Stimulated activated naive CD8-positive, alpha-beta T cell treated with anti-CD3 and anti-CD28 coated beads, Interleukin-15, Interleukin-2, amounts not matched to agents 100 ng/mL and 50 ng/mL, for 24 hours (primary cell): ENCODE results near the gene CACNA2D1.

ENCODE experiments used
- H3K27ac Mint-ChIP-seq: one replicate; pipeline ENCODE4 v1.8.0; 2021; ENCODE audit warnings: mild to moderate bottlenecking, mixed read lengths
- H3K27me3 Mint-ChIP-seq: one replicate; pipeline ENCODE4 v1.8.0; 2021; ENCODE audit warnings: mixed read lengths
- H3K36me3 Mint-ChIP-seq: one replicate; pipeline ENCODE4 v1.8.0; 2021; ENCODE audit warnings: low read depth, mixed read lengths
- H3K4me1 Mint-ChIP-seq: one replicate; pipeline ENCODE4 v1.8.0; 2021; ENCODE audit warnings: low read depth, mixed read lengths
- H3K4me3 Mint-ChIP-seq: one replicate; pipeline ENCODE4 v1.8.0; 2021; ENCODE audit warnings: mild to moderate bottlenecking, mixed read lengths
- H3K9me3 Mint-ChIP-seq: one replicate; pipeline ENCODE4 v1.8.0; 2021; ENCODE audit warnings: mixed read lengths

The CACNA2D1 gene

GRCh38 chr7:82419200-82419599, 24.4 kb downstream of the CACNA2D1 start:
- no peaks in the 10 kb centered on the region for H3K9me3 Mint-ChIP-seq
- H3K4me3 Mint-ChIP-seq = no peak overlapping the region
- no peaks in the 10 kb centered on the region for H3K36me3 Mint-ChIP-seq
- peaks cover 4% of the 10 kb centered on the region for H3K27me3 Mint-ChIP-seq
- no peak overlapping the region for H3K27ac Mint-ChIP-seq
- H3K4me1 Mint-ChIP-seq = no peaks in the 10 kb centered on the region

DNA sequence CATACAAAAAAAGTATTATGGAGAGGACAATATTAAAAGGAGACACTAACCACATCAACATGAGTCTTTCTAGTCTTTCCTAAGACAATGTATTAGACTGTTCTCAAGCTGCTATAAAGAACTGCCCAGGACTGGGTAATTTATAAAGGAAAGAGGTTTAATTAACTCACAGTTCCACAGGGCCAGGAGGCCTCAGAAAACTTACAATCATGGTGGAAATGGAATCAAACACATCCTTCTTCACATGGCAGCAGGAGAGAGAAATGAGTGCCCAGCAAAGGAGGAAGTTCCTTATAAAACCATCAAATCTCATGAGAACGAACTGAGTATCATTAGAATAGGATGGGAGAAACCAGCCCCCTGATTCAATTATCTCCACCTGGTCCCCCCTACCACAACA, 25.7 kb downstream of the CACNA2D1 start:
- H3K27ac Mint-ChIP-seq = no peak overlapping the region
- no peaks in the 10 kb centered on the region for H3K4me1 Mint-ChIP-seq
- no peak overlapping the region for H3K4me3 Mint-ChIP-seq
- peaks cover 2% of the 10 kb centered on the region for H3K27me3 Mint-ChIP-seq
- H3K36me3 Mint-ChIP-seq = no peaks in the 10 kb centered on the region
- no peaks in the 10 kb centered on the region for H3K9me3 Mint-ChIP-seq

DNA sequence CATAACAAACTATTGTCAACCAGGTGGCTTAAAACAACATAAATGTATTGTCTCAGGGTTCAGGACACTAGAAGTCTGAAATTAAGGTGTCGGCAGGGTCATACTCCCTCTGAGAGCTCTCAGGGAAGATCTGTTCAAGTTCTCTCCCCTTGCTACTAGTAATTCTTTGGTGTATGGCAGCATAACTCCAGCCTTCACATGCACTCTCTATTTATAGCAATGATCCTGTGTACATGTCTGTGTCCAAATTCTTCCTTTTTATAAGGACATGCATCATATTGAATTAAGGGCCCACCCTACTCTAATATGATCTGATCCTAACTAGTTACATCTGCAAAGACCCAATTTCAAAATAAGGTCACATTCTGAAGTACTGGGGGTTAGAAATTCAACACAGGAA, 27.2 kb downstream of the CACNA2D1 start:
- Mint-ChIP-seq H3K36me3 (no peaks in the 10 kb centered on the region), H3K27ac (no peak overlapping the region), H3K4me1 (no peaks in the 10 kb centered on the region), H3K27me3 (no peaks in the 10 kb centered on the region), H3K9me3 (no peaks in the 10 kb centered on the region), H3K4me3 (no peak overlapping the region)

DNA sequence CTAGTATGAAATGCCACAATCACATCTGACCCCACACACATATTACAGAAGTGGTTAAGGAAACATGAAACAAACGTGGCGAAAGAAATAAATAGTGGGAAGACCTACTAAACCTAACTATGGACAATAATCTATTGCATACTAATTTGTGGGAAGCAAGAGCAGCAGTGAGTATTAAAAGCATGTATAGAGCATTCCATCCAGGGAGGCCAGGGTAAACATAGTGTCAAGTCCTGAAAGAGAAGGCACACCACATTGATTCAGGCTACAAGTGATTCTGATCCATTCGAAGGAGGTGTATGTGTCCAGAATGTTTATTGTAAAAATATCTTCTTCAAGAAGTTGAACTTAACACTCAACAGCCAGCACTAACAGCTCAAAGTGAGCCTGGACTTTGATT, 29.2 kb downstream of the CACNA2D1 start:
- Mint-ChIP-seq H3K4me1 (no peaks in the 10 kb centered on the region), H3K27me3 (no peaks in the 10 kb centered on the region)

GRCh38 chr7:82413237-82413636, 30.3 kb downstream of the CACNA2D1 start:
- Mint-ChIP-seq H3K9me3 (no peaks in the 10 kb centered on the region), H3K27me3 (no peaks in the 10 kb centered on the region), H3K4me3 (no peak overlapping the region), H3K4me1 (no peaks in the 10 kb centered on the region), H3K36me3 (no peaks in the 10 kb centered on the region), H3K27ac (no peak overlapping the region)

More for the DNA sequence above, 29.2 kb downstream of the CACNA2D1 start:
- H3K27ac Mint-ChIP-seq = no peak overlapping the region
- no peaks in the 10 kb centered on the region for H3K9me3 Mint-ChIP-seq
- no peak overlapping the region for H3K4me3 Mint-ChIP-seq
- no peaks in the 10 kb centered on the region for H3K36me3 Mint-ChIP-seq

GRCh38 chr7:82411732-82412131, 31.8 kb downstream of the CACNA2D1 start:
- no peaks in the 10 kb centered on the region for H3K4me1 Mint-ChIP-seq
- H3K36me3 Mint-ChIP-seq = no peaks in the 10 kb centered on the region
- H3K4me3 Mint-ChIP-seq = no peak overlapping the region
- H3K27me3 Mint-ChIP-seq = no peaks in the 10 kb centered on the region
- H3K27ac Mint-ChIP-seq = no peak overlapping the region
- no peaks in the 10 kb centered on the region for H3K9me3 Mint-ChIP-seq

GRCh38 chr7:82410461-82410860, 33.1 kb downstream of the CACNA2D1 start:
- H3K4me1 Mint-ChIP-seq = no peaks in the 10 kb centered on the region
- no peaks in the 10 kb centered on the region for H3K36me3 Mint-ChIP-seq
- no peaks in the 10 kb centered on the region for H3K9me3 Mint-ChIP-seq
- no peak overlapping the region for H3K4me3 Mint-ChIP-seq
- no peaks in the 10 kb centered on the region for H3K27me3 Mint-ChIP-seq
- H3K27ac Mint-ChIP-seq = no peak overlapping the region

DNA sequence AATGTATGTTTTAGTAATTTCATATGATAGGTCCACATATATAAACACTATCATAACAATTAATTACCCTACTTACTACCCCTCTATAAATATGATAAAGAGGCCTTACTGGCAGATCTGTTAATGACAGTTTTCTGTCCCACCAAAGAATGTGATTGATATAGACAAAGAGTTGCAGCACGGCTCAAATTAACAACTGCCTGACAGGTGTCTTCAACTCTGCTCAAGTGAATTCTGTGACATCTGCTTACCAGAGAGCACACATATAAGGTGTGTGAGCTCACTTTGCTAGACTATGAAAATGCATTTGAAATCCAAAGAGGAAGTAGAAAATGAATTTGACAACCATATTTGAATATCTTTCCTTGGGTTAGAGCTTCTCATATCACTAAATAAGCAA, 36.6 kb downstream of the CACNA2D1 start:
- no peaks in the 10 kb centered on the region for H3K4me1 Mint-ChIP-seq
- H3K4me3 Mint-ChIP-seq = no peak overlapping the region
- H3K9me3 Mint-ChIP-seq = no peaks in the 10 kb centered on the region
- no peaks in the 10 kb centered on the region for H3K27me3 Mint-ChIP-seq
- no peak overlapping the region for H3K27ac Mint-ChIP-seq
- no peaks in the 10 kb centered on the region for H3K36me3 Mint-ChIP-seq

DNA sequence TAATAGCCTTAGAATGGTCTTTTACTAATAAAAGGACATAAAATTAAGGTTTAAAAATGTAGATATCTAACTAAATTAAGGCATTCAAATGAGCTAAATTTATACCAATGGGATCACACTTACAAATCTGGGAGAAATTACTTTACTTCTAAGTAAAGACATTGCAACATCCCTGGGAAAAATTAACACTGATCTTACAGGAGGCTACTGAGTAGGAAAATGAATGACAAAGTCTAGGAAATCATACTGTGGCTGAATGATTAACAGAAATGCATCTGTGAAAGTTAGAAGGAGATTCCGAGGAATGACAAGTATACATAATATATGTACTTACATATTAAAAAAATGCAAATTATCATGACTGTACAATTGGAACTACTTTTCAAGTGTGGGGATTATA, 38.3 kb downstream of the CACNA2D1 start:
- H3K9me3 Mint-ChIP-seq = no peaks in the 10 kb centered on the region
- H3K27ac Mint-ChIP-seq = no peak overlapping the region
- no peak overlapping the region for H3K4me3 Mint-ChIP-seq
- H3K4me1 Mint-ChIP-seq = no peaks in the 10 kb centered on the region
- H3K27me3 Mint-ChIP-seq = no peaks in the 10 kb centered on the region
- no peaks in the 10 kb centered on the region for H3K36me3 Mint-ChIP-seq

- Mint-ChIP-seq H3K4me1 (no peaks in the 10 kb centered on the region), H3K27ac (no peak overlapping the region), H3K36me3 (no peaks in the 10 kb centered on the region), H3K4me3 (no peak overlapping the region), H3K27me3 (no peaks in the 10 kb centered on the region), H3K9me3 (no peaks in the 10 kb centered on the region)
Observed at GRCh38 chr7:82404652-82405051, 38.9 kb downstream of the CACNA2D1 start.

DNA sequence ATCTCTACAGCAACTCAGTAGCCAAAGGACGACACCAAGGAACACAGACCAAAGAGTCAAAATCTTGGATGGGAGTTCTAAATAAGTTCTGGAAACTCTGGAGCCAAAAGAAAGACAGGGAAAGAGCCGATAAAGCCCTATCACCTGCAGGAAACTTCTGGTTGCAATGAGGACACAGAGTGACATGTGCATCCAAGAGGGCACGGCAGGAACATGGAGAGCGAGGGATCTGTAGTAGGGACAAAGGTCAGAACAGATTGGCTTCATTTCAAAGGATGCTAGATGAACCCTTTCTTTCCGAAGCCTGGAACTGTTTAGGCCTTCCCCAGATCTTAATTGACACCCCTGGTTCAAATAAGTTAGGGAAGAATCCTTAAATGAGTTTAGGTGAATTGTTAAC, 39.5 kb downstream of the CACNA2D1 start:
- H3K4me1 Mint-ChIP-seq = no peaks in the 10 kb centered on the region
- no peak overlapping the region for H3K4me3 Mint-ChIP-seq
- no peaks in the 10 kb centered on the region for H3K9me3 Mint-ChIP-seq
- no peaks in the 10 kb centered on the region for H3K36me3 Mint-ChIP-seq
- H3K27ac Mint-ChIP-seq = no peak overlapping the region
- no peaks in the 10 kb centered on the region for H3K27me3 Mint-ChIP-seq

GRCh38 chr7:82397879-82398524, 45.6 kb downstream of the CACNA2D1 start:
- no peaks in the 10 kb centered on the region for H3K4me1 Mint-ChIP-seq
- no peaks in the 10 kb centered on the region for H3K27me3 Mint-ChIP-seq
- peaks cover 4% of the 10 kb centered on the region for H3K9me3 Mint-ChIP-seq
- no peak overlapping the region for H3K27ac Mint-ChIP-seq
- no peak overlapping the region for H3K4me3 Mint-ChIP-seq
- no peaks in the 10 kb centered on the region for H3K36me3 Mint-ChIP-seq

DNA sequence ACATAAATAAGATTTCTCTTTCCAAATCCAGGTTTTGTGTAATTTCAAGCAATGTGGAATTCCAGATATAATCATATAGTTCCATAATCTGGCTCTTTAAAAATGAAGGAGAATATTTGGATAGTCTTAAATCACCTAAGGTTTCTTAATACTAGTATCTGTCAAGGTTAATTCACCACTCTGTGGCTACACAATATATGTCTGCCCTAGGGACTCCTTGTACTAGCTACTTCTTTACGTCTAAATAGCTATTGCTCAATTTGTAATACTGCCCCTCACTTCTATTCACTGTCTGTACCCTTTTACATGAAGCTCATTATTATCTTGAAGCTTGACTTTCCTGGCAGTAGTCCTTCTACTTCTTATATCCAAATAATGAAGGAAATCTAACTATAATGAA, 47.2 kb downstream of the CACNA2D1 start:
- Mint-ChIP-seq H3K27me3 (no peaks in the 10 kb centered on the region), H3K4me1 (no peaks in the 10 kb centered on the region), H3K4me3 (no peak overlapping the region), H3K9me3 (peaks cover 4% of the 10 kb centered on the region), H3K36me3 (no peaks in the 10 kb centered on the region), H3K27ac (no peak overlapping the region)

DNA sequence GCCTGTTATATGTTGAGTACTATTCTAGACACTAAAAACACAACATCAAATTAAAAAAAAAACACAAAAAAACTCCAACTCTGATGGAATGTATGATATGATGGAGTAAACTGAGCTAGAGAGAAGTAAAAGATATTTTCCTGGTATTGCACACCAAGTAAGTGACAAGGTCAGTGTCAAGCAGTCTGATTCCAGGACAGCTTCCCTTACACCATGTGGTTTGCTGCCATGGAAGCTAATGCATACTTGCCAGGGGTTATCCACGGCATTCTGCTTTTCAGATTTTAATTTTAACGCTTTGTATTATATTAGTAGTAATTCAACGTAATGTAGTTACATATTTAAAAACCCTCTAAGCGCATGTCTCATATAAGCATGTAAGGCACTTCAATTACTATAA, 48.4 kb downstream of the CACNA2D1 start:
- Mint-ChIP-seq H3K9me3 (peaks cover 4% of the 10 kb centered on the region), H3K27ac (no peak overlapping the region)

GRCh38 chr7:82393840-82394220, 49.7 kb downstream of the CACNA2D1 start:
- Mint-ChIP-seq H3K4me1 (no peaks in the 10 kb centered on the region), H3K27ac (no peak overlapping the region), H3K36me3 (no peaks in the 10 kb centered on the region), H3K27me3 (no peaks in the 10 kb centered on the region), H3K4me3 (no peak overlapping the region), H3K9me3 (peaks cover 3% of the 10 kb centered on the region)

More for the DNA sequence above, 48.4 kb downstream of the CACNA2D1 start:
- no peaks in the 10 kb centered on the region for H3K4me1 Mint-ChIP-seq
- no peaks in the 10 kb centered on the region for H3K36me3 Mint-ChIP-seq
- no peak overlapping the region for H3K4me3 Mint-ChIP-seq
- H3K27me3 Mint-ChIP-seq = no peaks in the 10 kb centered on the region

DNA sequence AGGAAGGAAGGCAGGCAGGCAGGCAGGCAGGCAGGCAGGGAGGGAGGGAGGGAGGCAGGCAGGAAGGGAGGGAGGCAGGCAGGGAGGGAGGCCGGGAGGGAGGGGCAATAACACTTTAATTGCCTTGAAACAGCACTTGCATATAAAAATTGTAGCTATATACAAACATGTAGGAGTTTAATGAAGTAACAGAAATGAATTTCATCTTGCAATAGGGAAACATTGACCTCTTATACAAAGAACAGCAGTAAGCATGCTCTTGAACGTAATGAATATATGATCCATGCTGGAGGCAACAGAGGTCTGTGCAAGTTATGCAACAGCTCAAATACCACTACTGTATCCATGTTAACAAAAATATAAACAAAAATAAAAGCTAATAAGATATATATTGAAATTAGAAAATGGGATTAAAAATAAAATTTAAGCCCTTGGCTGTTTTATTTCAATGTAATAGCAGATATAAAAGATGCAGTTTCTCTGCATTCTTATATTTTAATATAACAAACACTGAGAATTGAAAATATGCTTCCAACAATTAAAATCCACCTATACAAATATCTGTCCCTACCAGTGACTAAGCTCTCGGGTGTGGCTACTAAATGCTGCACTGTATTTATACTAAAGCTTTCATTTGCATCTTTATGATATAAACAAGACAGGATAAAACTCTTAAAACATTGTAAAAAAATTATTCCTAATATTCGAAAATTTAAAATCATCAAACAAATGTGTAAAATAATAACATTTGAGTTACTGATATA, 50.3 kb downstream of the CACNA2D1 start:
- no peaks in the 10 kb centered on the region for H3K36me3 Mint-ChIP-seq
- no peaks in the 10 kb centered on the region for H3K27me3 Mint-ChIP-seq
- H3K4me3 Mint-ChIP-seq = no peak overlapping the region
- no peaks in the 10 kb centered on the region for H3K4me1 Mint-ChIP-seq
- H3K27ac Mint-ChIP-seq = no peak overlapping the region
- H3K9me3 Mint-ChIP-seq = no peaks in the 10 kb centered on the region
